Breast epithelium (tissue), 4 donors: ENCODE measurements around the gene PLEKHG4B. TPM values are rescaled to one million over a fixed set of nuclear protein-coding genes. Genes with fewer than 3 reads are reported as not detected.

ENCODE experiments used
- DNase-seq, 2 donors: peaks; one replicate each; pipeline ENCODE4 v3.0.0-alpha.2; 2019; ENCODE audit warnings: low spot score in 2 of 2
- H3K27ac ChIP-seq, 2 donors: fragments of 200-600 bp; sonication (generic) in 1 of 2; one replicate each; pipeline ENCODE4 v1.5.1; 2016 to 2019; ENCODE audit warnings: mild to moderate bottlenecking in 1 of 2
- H3K27me3 ChIP-seq, 2 donors: fragments of 200-600 bp; sonication (generic) in 1 of 2; one replicate each; pipeline versions ENCODE4 v1.5.1 to v1.6.0; 2017 to 2019; ENCODE audit warnings: control low read depth in 1 of 2, mild to moderate bottlenecking in 1 of 2
- H3K36me3 ChIP-seq: fragments of 200-600 bp; one replicate; pipeline ENCODE4 v1.5.1; 2019
- H3K4me1 ChIP-seq, 2 donors: fragments of 200-600 bp; sonication (generic); one replicate each; pipeline ENCODE4 v1.5.1; 2016 to 2019; ENCODE audit warnings: control low read depth in 1 of 2
- H3K4me3 ChIP-seq, 3 donors: fragments of 200-600 bp; sonication (generic); 1 replicate in 2 of 3; 2 replicates in 1 of 3; pipeline ENCODE4 v1.5.1; 2016 to 2019; ENCODE audit warnings: mild to moderate bottlenecking in 3 of 3, moderate library complexity in 2 of 3
- H3K9me3 ChIP-seq, 2 donors: fragments of 200-600 bp; sonication (generic) in 1 of 2; one replicate each; pipeline ENCODE4 v1.5.1; 2016 to 2019; ENCODE audit warnings: control low read depth in 1 of 2
- POLR2A ChIP-seq: fragments of 450-650 bp; IDR thresholded peaks from one replicate; pipeline ENCODE4 v1.6.1; 2016; ENCODE audit warnings: antibody characterized with exemption, mild to moderate bottlenecking, moderate library complexity
- POLR2AphosphoS5 ChIP-seq, 3 donors: sonication (generic); formaldehyde crosslinking; IDR thresholded peaks; one replicate each; pipeline ENCODE4 v1.6.1; 2017; ENCODE audit warnings: antibody characterized with exemption in 3 of 3
- intact Hi-C: fragments of 100-400 bp; cut with DNase I; formaldehyde crosslinking; loops from one replicate; pipeline ENCODE4 v1.15.1; 2023; ENCODE audit warnings: low total_unique reads
- total RNA-seq, 3 donors: library from RNA; depleted of rRNA; stranded (reverse); fragments of >200 nt; gene quantifications; one replicate each; pipeline ENCODE4 v1.1.0, GENCODE V29; 2016
- TF ChIP-seq, protein P1 (sequence below), 3 donors: fragments of 450-650 bp; IDR thresholded peaks; one replicate each; pipeline ENCODE4 v1.5.1; 2016 to 2017; ENCODE audit warnings: antibody characterized with exemption in 3 of 3, mild to moderate bottlenecking in 3 of 3, moderate library complexity in 3 of 3

Gene PLEKHG4B
- total RNA-seq, 3 donors from 2014 or later, result 4.3 to 5.4 TPM; not detected in 1

DNA sequence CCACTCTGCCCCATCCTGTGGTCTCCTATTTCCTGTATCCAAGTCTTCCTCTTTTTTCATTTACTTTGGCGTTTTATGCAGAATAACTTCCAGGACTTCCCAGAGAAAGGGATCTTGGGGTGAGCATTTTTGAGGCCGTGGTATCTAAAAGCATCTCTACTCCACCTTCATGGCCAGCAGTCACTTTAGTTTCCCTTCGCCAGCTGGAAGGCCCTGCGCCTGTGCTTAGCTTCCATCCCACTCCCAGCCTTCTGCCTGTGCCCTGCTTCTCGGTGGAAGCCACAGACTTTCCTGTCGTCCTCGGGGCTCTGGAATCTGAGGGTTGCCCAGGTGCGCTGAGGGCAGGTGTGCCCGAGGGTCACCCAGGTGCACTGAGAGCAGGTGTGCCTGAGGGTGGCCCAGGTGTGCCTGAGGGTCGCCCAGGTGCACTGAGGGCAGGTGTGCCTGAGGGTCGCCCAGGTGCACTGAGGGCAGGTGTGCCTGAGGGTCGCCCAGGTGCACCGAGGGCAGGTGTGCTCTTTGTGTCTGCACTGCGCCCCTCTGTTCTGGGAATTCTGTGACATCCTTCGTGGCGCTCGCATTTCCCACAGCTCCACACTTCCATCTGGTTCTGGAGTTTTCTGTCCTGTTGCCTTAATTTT is 67.0 kb downstream of the PLEKHG4B start:
- TF ChIP-seq, protein P1, sequence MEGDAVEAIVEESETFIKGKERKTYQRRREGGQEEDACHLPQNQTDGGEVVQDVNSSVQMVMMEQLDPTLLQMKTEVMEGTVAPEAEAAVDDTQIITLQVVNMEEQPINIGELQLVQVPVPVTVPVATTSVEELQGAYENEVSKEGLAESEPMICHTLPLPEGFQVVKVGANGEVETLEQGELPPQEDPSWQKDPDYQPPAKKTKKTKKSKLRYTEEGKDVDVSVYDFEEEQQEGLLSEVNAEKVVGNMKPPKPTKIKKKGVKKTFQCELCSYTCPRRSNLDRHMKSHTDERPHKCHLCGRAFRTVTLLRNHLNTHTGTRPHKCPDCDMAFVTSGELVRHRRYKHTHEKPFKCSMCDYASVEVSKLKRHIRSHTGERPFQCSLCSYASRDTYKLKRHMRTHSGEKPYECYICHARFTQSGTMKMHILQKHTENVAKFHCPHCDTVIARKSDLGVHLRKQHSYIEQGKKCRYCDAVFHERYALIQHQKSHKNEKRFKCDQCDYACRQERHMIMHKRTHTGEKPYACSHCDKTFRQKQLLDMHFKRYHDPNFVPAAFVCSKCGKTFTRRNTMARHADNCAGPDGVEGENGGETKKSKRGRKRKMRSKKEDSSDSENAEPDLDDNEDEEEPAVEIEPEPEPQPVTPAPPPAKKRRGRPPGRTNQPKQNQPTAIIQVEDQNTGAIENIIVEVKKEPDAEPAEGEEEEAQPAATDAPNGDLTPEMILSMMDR (IDR thresholded peaks at IDR 0.05), result no peak
- TF ChIP-seq POLR2AphosphoS5 (IDR thresholded peaks at IDR 0.05) (no peak), POLR2A (no peak)
- no peaks in the 10 kb centered on the region for H3K27me3 ChIP-seq
- DNase-seq, result no peak
- no peaks in the 10 kb centered on the region for H3K36me3 ChIP-seq
- H3K4me3 ChIP-seq, result no peak overlapping the region
- intact Hi-C loops, result loop anchor here (1.0 kb wide), 1 partner anchor 15 kb away; no protein-coding TSS in a partner anchor
- H3K9me3 ChIP-seq, result no peaks in the 10 kb centered on the region
- H3K4me1 ChIP-seq, result no peaks in the 10 kb centered on the region
- H3K27ac ChIP-seq, result no peak overlapping the region

DNA sequence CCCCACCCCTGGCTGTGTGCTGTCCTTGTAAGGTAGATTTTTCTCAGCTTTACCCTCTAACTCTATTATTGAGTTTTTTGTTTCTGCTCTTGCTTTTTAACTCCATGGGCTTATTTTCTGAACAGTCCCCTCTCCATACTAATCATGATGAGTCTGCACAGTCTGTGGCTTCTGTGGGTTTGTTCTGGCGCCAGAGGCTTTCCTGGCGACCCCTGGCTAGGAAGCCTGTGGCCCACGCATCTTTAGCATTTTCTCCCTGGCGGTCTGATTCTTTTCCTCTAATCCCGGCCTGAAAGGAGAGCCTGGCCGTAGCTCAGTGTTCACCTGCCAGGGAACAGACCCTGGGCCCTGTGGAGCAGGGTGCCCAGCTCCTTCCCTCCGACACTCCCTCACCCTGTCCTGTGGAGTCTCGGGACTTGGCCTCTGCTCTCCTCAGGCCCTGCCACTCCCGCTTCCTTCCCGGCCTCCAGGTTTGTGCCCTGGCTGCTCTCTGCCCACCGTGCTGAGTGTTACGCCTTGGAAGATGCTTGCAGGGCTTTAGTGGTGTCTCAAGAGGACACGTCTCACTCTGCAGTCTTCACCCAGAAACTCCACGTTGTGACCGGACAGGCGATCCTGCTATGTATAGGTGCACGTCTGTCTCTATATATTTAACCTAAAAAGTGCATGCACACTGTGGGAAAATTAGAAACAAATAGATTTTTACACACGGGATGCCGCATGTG is 67.6 kb downstream of the PLEKHG4B start:
- H3K27me3 ChIP-seq, result no peaks in the 10 kb centered on the region
- H3K4me1 ChIP-seq, result no peaks in the 10 kb centered on the region
- TF ChIP-seq POLR2AphosphoS5 (IDR thresholded peaks at IDR 0.05) (no peak), POLR2A (no peak)
- TF ChIP-seq, protein P1 (IDR thresholded peaks at IDR 0.05), result no peak
- H3K27ac ChIP-seq, result no peak overlapping the region
- H3K9me3 ChIP-seq, result no peaks in the 10 kb centered on the region
- H3K36me3 ChIP-seq, result no peaks in the 10 kb centered on the region
- DNase-seq, result no peak
- intact Hi-C loops, result no loop called here
- peak overlapping the region in 1 of 3 donors; percentile 28 for H3K4me3 ChIP-seq

DNA sequence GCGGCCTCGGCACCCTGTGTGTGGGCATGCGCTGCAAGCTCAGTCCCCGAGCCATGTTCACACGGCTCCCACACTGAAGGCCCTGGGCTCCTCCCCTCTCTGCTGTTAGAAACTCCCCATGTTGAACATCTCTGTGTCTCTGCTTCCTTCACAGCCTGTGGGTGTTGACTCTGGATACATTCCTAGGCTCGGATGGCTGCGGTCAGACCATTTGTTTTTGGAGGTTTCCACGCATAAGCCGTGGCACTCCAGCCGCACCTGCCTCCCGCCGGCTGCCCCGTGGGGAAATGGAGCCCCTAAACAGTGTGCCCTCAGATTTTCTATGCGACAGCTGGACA is 68.2 kb downstream of the PLEKHG4B start:
- intact Hi-C loops, result no loop called here

DNA sequence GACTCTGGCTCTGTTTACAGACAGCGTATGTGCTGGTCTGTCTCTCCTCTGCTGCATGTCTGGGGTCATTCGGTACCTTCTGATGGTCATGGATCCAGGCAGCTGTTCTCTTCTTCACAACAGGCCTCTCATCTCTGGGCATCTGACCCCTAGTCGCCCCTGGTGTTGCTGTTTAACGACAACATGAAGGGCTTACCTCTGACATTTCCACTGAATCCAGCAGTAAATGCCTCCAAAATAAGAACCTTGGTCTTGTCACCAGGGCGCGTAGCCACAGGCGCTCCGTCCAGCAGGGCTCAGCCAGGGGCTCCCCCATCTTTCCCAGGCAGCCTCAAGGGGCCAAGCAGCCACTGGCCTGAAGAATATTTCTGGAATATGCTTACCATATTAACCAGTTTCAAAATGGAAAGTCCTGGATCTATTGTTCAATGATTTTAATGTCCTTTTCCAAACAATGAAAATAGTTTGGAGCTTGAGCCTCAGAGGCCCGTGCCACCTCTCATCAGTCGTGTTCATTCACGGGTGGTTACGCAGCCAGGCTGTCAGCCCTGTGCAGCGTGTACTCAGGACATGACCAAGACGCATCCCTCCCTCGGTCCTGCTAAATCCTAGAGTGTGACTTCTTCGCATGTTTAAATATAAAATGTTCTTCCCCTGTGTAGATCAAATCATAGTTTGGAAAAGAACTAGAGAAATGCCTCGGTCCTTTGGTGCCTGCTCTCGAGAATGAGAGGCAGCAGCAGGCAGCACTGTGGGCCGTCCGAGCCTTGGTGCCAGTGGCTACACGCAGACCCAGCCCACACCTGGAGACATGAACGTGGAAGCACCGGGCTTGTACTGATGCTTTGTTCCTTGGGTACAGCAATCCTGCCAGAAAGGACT is 69.2 kb downstream of the PLEKHG4B start:
- intact Hi-C loops, result no loop called here

More for the DNA sequence above, 68.2 kb downstream of the PLEKHG4B start:
- TF ChIP-seq POLR2A, result no peak
- TF ChIP-seq POLR2AphosphoS5 (IDR thresholded peaks at IDR 0.05), result no peak
- TF ChIP-seq, protein P1 (IDR thresholded peaks at IDR 0.05), result no peak
- Histone ChIP-seq H3K4me3 (peak overlapping the region in 1 of 3 donors; percentile 28), H3K36me3 (no peaks in the 10 kb centered on the region), H3K9me3 (no peaks in the 10 kb centered on the region), H3K4me1 (no peaks in the 10 kb centered on the region), H3K27ac (no peak overlapping the region), H3K27me3 (no peaks in the 10 kb centered on the region)
- DNase-seq, result peak; percentile 40 to 64

More for the DNA sequence above, 69.2 kb downstream of the PLEKHG4B start:
- no peaks in the 10 kb centered on the region for H3K36me3 ChIP-seq
- H3K9me3 ChIP-seq, result no peaks in the 10 kb centered on the region
- H3K4me3 ChIP-seq, result no peak overlapping the region
- H3K4me1 ChIP-seq, result no peaks in the 10 kb centered on the region
- H3K27ac ChIP-seq, result no peak overlapping the region
- no peaks in the 10 kb centered on the region for H3K27me3 ChIP-seq
- TF ChIP-seq POLR2AphosphoS5 (IDR thresholded peaks at IDR 0.05), result no peak
- no peak for TF ChIP-seq POLR2A
- TF ChIP-seq, protein P1 (IDR thresholded peaks at IDR 0.05), result no peak
- DNase-seq, result peak in 1 of 2 donors; percentile 38
